ENCODE results near the gene CENPN. TPM values are rescaled to one million over a fixed set of nuclear protein-coding genes. Genes with fewer than 3 reads are reported as not detected.

CENPN gene
- total RNA-seq, 2 donors from 2014 or later = 27.9 to 49.5 TPM

- DNase-seq (ENCODE audit: low spot score) (no peak), ATAC-seq (no peak)
- Mint-ChIP-seq H3K27me3 (no peaks in the 10 kb centered on the region), H3K4me3 (no peak overlapping the region), H3K36me3 (peaks cover 14% of the 10 kb centered on the region), H3K9me3 (no peaks in the 10 kb centered on the region), H3K4me1 (ENCODE audit: low read depth in 2 of 2) (no peaks in the 10 kb centered on the region), H3K27ac (no peak overlapping the region)
These were observed 19.4 kb downstream of the CENPN start for GRCh38 chr16:81026429-81026828.

GRCh38 chr16:81029930-81030604 lies 23.1 kb downstream of the CENPN start:
- DNase-seq (ENCODE audit: low spot score) (no peak), ATAC-seq (no peak)
- H3K36me3 Mint-ChIP-seq = peaks cover 15% of the 10 kb centered on the region
- H3K4me3 Mint-ChIP-seq = no peak overlapping the region
- H3K27me3 Mint-ChIP-seq = no peaks in the 10 kb centered on the region
- H3K9me3 Mint-ChIP-seq = no peaks in the 10 kb centered on the region
- no peak overlapping the region for H3K27ac Mint-ChIP-seq
- no peaks in the 10 kb centered on the region for H3K4me1 Mint-ChIP-seq (ENCODE audit: low read depth in 2 of 2)

GRCh38 chr16:81035398-81035974 lies 28.5 kb downstream of the CENPN start, which contains the start of gene ATMIN:
Gene ATMIN, plus strand, starts transcription at chr16:81035842. Its CDS starts 29 bp downstream, at chr16:81035871.
- Mint-ChIP-seq H3K36me3 (peaks cover 7% of the 10 kb centered on the region), H3K27me3 (no peaks in the 10 kb centered on the region), H3K27ac (peak within 1 kb of the TSS; percentile 64 to 72), H3K4me1 (ENCODE audit: low read depth in 2 of 2) (peaks cover 17 to 20% of the 10 kb centered on the region in 2 donors), H3K4me3 (peak within 1 kb of the TSS; percentile 89), H3K9me3 (no peaks in the 10 kb centered on the region)
- ATAC-seq (peak; percentile 98 to 99), DNase-seq (ENCODE audit: low spot score) (peak; percentile 92)

GRCh38 chr16:81035975-81036750 lies 29.1 kb downstream of the CENPN start:
- peak overlapping the region; percentile 89 for H3K4me3 Mint-ChIP-seq

DNA sequence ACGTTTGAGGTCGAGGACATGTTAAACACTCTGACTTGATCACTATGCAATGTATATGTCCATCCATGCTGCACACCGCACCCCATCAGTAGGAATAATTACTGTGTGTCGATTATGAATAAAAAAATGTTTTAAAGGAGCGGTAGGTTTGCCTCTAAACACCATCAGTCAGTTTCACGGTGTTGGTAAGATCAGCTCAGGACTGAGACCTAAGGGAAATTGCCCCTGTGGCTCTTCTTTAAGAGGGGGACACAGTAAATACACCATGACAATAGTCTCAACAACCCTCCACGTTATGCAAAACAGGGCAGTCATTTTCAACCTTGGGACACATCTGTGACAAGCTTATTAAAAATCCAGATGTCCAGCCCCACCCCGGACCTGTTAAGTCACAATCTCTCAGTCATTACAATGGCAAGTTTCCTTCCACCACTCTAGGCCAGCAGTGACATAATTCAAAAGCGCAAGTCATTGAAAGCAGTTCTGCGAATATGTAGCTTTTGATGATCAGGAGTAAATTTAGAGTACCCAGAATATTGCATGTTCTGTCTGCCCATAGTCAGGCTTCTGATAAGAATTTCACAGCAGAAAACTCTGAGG lies 29.8 kb downstream of the CENPN start:
- Mint-ChIP-seq H3K9me3 (no peaks in the 10 kb centered on the region), H3K27me3 (no peaks in the 10 kb centered on the region), H3K4me1 (ENCODE audit: low read depth in 2 of 2) (peaks cover 24% of the 10 kb centered on the region in 2 donors), H3K4me3 (peak overlapping the region; percentile 89), H3K27ac (peak overlapping the region; percentile 64 to 72), H3K36me3 (peaks cover 6% of the 10 kb centered on the region)
- no peak for ATAC-seq
- DNase-seq (ENCODE audit: low spot score) = no peak

More at GRCh38 chr16:81035975-81036750, 29.1 kb downstream of the CENPN start:
- ATAC-seq (peak; percentile 83), DNase-seq (ENCODE audit: low spot score) (no peak)
- H3K36me3 Mint-ChIP-seq = peaks cover 10% of the 10 kb centered on the region
- H3K27ac Mint-ChIP-seq = peak overlapping the region; percentile 64 to 72
- no peaks in the 10 kb centered on the region for H3K27me3 Mint-ChIP-seq
- no peaks in the 10 kb centered on the region for H3K9me3 Mint-ChIP-seq
- peaks cover 21 to 24% of the 10 kb centered on the region in 2 donors for H3K4me1 Mint-ChIP-seq (ENCODE audit: low read depth in 2 of 2)

DNA sequence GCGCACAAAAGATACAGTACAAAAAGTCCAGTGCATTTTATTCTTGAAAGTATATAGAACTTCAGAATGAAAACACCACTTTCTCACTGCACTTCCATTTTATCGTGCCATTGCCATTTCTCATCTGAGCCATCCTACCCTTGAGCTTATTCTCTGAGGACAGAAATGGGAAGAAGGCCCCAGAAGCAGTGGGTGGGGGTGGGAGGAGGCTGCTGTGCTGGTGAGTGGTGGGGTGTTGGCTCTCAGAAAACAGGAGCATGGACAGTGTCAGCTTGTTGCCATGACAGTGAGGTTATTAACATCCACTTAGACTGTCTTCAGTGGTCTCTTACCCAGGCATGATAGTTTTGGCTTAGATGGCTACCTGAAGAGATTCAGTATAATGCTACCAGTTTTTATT lies 33.1 kb downstream of the CENPN start:
- Mint-ChIP-seq H3K36me3 (peaks cover 23% of the 10 kb centered on the region), H3K9me3 (no peaks in the 10 kb centered on the region), H3K27ac (peak overlapping the region in 1 of 2 donors; percentile 8), H3K27me3 (no peaks in the 10 kb centered on the region), H3K4me3 (no peak overlapping the region), H3K4me1 (ENCODE audit: low read depth in 2 of 2) (peaks cover 24% of the 10 kb centered on the region in 2 donors)
- DNase-seq (ENCODE audit: low spot score) (no peak), ATAC-seq (no peak)

DNA sequence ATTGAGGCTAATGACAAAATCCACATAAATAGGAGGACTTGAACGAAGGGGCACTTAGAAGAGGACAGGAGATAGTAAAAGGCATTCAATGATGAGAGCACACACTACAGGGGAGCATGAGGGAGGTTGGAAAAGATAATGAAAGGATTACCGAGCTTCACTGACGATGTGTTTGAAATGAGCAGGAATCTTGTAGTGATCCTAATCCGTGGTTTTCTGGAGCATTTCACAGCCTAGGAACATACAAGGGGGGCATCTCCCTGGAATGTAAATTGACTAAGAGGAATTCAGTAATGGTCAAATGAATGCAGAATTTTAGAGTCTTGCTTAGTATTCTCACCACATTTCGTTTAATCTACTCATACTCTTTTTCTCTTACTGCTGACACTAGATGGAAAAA lies 33.8 kb downstream of the CENPN start:
- DNase-seq (ENCODE audit: low spot score) (no peak), ATAC-seq (no peak)
- Mint-ChIP-seq H3K36me3 (peaks cover 23% of the 10 kb centered on the region), H3K27ac (peak overlapping the region in 1 of 2 donors; percentile 8), H3K9me3 (no peaks in the 10 kb centered on the region), H3K4me1 (ENCODE audit: low read depth in 2 of 2) (peaks cover 24% of the 10 kb centered on the region in 2 donors), H3K4me3 (no peak overlapping the region), H3K27me3 (no peaks in the 10 kb centered on the region)

DNA sequence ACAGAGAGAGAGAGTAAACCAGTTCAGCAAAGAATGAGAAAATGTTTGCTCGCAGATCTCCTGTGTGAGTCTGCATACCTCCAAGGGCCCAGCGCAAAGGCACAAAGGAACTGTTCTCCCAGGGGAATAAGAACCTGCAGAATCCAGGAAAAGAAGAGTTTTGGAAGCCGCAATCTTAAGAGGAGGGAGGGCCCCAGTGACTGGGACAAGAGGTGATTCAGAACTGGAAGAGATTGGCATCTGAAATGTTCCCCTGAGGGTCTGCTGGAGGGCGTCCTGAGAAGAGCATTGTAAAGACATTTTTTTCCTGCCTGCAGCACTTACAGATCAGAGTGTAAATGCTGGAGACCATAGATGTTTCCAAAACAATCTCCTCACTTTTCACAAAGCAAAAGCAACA lies 34.7 kb downstream of the CENPN start:
- Mint-ChIP-seq H3K9me3 (no peaks in the 10 kb centered on the region), H3K27me3 (no peaks in the 10 kb centered on the region), H3K36me3 (peaks cover 23% of the 10 kb centered on the region), H3K4me1 (ENCODE audit: low read depth in 2 of 2) (peaks cover 20 to 21% of the 10 kb centered on the region in 2 donors), H3K4me3 (no peak overlapping the region), H3K27ac (no peak overlapping the region)
- no peak for DNase-seq (ENCODE audit: low spot score)
- ATAC-seq = no peak

GRCh38 chr16:81042821-81043220 lies 35.8 kb downstream of the CENPN start:
- Mint-ChIP-seq H3K4me1 (ENCODE audit: low read depth in 2 of 2) (peaks cover 10 to 11% of the 10 kb centered on the region in 2 donors), H3K4me3 (no peak overlapping the region), H3K27me3 (no peaks in the 10 kb centered on the region), H3K36me3 (peaks cover 23% of the 10 kb centered on the region), H3K27ac (no peak overlapping the region), H3K9me3 (no peaks in the 10 kb centered on the region)
- no peak for DNase-seq (ENCODE audit: low spot score)
- no peak for ATAC-seq

- no peak for DNase-seq (ENCODE audit: low spot score)
- H3K4me1 Mint-ChIP-seq (ENCODE audit: low read depth in 2 of 2) = no peaks in the 10 kb centered on the region
- H3K27me3 Mint-ChIP-seq = peaks cover 0 to 5% of the 10 kb centered on the region in 2 donors
- ATAC-seq = no peak
- peaks cover 10% of the 10 kb centered on the region for H3K9me3 Mint-ChIP-seq
- peaks cover 16% of the 10 kb centered on the region for H3K36me3 Mint-ChIP-seq
- H3K4me3 Mint-ChIP-seq = no peak overlapping the region
- no peak overlapping the region for H3K27ac Mint-ChIP-seq
These were observed 46.7 kb downstream of the CENPN start for GRCh38 chr16:81053761-81054160.

GRCh38 chr16:81060576-81061306 lies 53.7 kb downstream of the CENPN start:
- H3K36me3 Mint-ChIP-seq = no peaks in the 10 kb centered on the region
- H3K4me3 Mint-ChIP-seq = no peak overlapping the region
- no peaks in the 10 kb centered on the region for H3K4me1 Mint-ChIP-seq (ENCODE audit: low read depth in 2 of 2)

DNA sequence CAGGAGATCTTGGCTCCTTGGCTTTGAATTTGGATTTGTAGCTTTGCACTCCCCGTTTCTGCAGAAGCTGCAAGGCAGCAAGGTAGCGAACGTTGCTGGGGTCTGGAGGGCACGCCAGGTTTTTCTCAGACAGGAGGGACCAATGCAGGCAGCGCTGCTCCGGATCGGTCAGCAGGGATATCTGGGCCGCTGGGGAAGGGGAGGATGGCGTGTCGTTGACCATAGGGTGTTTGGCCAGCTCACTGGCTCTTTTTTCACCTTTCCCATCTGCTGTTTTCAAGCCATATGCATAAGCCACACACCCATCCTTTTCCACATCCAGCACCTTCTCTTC lies 54.3 kb downstream of the CENPN start:
- DNase-seq (ENCODE audit: low spot score) (no peak), ATAC-seq (no peak)
- no peaks in the 10 kb centered on the region for H3K9me3 Mint-ChIP-seq
- H3K4me3 Mint-ChIP-seq = no peak overlapping the region
- H3K4me1 Mint-ChIP-seq (ENCODE audit: low read depth in 2 of 2) = no peaks in the 10 kb centered on the region
- no peak overlapping the region for H3K27ac Mint-ChIP-seq
- no peaks in the 10 kb centered on the region for H3K27me3 Mint-ChIP-seq
- no peaks in the 10 kb centered on the region for H3K36me3 Mint-ChIP-seq

More at GRCh38 chr16:81060576-81061306, 53.7 kb downstream of the CENPN start:
- no peak overlapping the region for H3K27ac Mint-ChIP-seq
- DNase-seq (ENCODE audit: low spot score) = no peak
- no peaks in the 10 kb centered on the region for H3K9me3 Mint-ChIP-seq
- no peak for ATAC-seq
- no peaks in the 10 kb centered on the region for H3K27me3 Mint-ChIP-seq

DNA sequence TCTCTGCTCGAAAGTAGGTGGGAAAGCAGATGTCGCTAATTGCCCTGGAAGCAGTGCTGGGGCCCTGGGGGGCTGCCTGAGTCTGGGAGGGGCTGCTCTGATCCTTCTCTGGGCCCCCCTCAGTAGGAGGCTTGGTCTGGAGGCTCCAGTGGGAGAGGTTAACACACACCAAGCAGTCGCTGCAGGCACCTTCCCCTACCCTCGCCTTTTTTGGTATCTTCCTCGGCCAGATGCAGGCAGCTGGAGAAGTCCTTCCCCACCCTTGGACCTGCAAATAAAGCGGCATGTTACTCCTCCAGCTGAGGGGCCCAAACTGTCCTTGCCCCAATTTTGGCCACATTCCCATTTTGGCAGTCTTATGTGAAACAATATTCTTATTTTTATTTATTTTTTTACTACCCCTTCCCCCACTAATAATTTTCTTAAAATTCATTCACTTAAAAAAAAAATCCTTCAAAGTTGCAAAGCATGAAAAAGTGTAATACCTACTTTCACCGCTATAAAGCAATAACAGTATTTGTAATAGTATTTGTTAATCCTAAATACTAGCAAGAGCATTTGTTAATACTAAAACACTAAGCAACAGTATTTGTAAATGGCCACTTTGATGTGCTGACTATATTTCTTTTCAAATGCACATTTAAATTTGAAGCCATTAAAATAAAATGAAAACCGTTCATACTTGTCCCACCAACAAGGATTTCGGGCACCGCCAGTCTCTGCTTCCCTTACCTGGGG lies 55.0 kb downstream of the CENPN start:
- no peak for ATAC-seq
- H3K4me1 Mint-ChIP-seq (ENCODE audit: low read depth in 2 of 2) = no peaks in the 10 kb centered on the region
- no peaks in the 10 kb centered on the region for H3K36me3 Mint-ChIP-seq
- no peaks in the 10 kb centered on the region for H3K27me3 Mint-ChIP-seq
- DNase-seq (ENCODE audit: low spot score) = no peak
- H3K4me3 Mint-ChIP-seq = no peak overlapping the region
- H3K9me3 Mint-ChIP-seq = no peaks in the 10 kb centered on the region
- no peak overlapping the region for H3K27ac Mint-ChIP-seq
